Measurements from ENCODE around the gene ATP6V0D1.

ATP6V0D1 gene

DNA sequence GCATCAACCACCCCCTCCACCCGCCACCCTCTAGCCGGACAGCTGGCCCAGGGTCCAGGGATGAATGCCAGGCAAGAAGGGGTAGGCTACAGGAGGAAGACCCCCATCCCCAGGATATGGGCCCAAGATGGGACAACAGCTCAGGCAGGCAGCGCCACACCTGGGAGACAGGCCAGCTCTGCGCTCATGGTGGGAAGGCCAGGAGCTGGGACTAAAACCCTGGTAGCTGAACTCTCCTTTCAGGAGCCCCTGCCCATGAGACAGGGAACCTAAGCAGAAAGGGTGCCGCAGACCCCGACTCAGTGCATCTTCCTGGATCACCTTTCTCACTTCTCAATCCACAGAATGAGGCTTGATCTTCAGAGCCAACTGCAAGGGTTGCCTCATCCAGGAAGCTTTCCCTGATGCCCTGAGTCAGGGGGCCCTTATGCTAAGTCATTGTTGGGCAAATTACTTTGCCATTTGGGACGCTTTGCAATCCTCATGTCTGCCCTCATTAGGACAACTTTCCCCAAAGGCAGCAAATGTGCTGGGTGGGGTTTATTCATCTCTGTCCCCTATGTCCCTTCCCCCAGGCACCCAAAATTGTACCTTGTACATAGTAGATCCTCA is 73.7 kb downstream of the ATP6V0D1 start:
- DNase-seq (ENCODE audit: low read depth), result no peak

- DNase-seq (ENCODE audit: low read depth), result no peak
Observed at GRCh38 chr16:67406111-67406971, 74.6 kb downstream of the ATP6V0D1 start.

GRCh38 chr16:67405336-67405735 is 75.6 kb downstream of the ATP6V0D1 start:
- no peak for DNase-seq (ENCODE audit: low read depth)

GRCh38 chr16:67404740-67405226 is 76.2 kb downstream of the ATP6V0D1 start:
- DNase-seq (ENCODE audit: low read depth), result no peak

GRCh38 chr16:67403976-67404555 is 76.9 kb downstream of the ATP6V0D1 start:
- no peak for DNase-seq (ENCODE audit: low read depth)

GRCh38 chr16:67400901-67401300 is 80.1 kb downstream of the ATP6V0D1 start:
- no peak for DNase-seq (ENCODE audit: low read depth)

- DNase-seq (ENCODE audit: low read depth), result no peak
Observed at GRCh38 chr16:67399749-67400704, 80.9 kb downstream of the ATP6V0D1 start.

- no peak for DNase-seq (ENCODE audit: low read depth)
Observed at GRCh38 chr16:67399218-67399733, 81.7 kb downstream of the ATP6V0D1 start.

DNA sequence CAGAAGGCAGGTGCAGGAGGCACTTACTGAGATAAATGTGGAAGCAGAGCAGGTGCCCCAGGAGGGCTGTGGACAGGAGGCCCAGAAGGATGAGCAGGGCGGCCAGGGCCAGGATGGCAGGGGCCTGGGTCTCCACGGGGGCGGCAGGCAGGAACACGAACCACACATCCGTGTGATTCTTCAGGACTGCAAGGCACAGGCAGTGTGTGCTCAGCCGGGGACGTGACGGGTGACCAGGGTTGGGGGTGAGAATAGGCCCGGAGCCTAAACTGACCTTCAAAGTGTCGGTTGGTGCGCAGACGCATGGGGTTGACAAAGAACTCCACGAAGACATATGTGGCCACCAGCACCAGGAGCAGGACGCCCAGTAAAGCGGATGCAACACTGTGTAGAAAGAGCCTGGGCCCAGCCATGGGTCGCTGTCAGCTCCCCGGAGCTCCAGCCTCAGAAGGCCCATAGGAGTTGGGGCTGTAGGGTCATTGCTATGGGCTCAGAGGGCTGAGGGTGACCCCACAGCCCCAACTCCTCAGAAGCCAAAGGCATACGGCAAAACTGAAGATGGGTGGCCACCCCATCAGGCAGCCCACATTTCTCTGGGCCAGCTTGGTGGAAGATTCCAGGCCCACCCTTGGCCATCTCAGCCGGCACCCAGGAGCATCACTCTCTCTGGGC is 82.3 kb downstream of the ATP6V0D1 start:
- no peak for DNase-seq (ENCODE audit: low read depth)

- no peak for DNase-seq (ENCODE audit: low read depth)
Observed at GRCh38 chr16:67397812-67398545, 83.0 kb downstream of the ATP6V0D1 start.

DNA sequence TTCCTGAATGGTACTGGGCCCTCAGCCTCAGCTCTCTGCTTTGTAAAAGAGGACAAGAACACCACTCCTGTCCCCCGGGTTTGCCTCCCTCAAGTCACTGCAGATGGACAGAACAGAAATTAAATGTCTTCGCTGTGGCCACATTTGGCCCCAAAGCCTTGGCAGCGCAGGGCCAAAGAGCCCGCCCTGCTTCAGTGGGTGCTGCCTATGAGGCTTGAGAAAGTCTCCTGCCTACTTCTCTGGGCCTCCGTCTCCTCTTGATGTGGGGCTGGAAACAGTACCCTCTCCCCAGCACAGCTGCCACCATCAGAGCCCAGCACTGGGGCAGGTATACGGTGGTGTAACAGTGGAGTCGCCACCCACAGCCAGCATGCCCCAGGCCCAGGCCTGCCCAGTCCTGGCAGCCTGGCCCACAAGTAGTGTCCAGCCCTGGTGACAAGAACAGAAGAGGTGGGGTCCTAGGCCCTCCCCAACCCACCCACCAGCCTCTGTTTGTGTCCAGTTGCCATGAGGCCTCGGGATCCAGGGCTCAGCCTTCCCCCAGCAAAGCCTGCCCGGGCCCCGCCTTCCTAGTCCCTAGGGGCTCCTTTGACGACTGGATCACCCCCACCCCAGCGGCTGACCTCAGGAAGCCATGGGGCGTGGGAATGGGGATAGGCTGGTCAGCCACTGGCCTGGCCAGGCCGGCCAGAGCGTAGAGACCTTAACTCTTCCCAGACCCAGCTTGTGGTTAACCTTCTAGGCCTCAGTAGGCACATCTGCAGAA is 83.7 kb downstream of the ATP6V0D1 start:
- DNase-seq (ENCODE audit: low read depth), result no peak

- no peak for DNase-seq (ENCODE audit: low read depth)
Observed at GRCh38 chr16:67396159-67397035, 84.6 kb downstream of the ATP6V0D1 start.

DNA sequence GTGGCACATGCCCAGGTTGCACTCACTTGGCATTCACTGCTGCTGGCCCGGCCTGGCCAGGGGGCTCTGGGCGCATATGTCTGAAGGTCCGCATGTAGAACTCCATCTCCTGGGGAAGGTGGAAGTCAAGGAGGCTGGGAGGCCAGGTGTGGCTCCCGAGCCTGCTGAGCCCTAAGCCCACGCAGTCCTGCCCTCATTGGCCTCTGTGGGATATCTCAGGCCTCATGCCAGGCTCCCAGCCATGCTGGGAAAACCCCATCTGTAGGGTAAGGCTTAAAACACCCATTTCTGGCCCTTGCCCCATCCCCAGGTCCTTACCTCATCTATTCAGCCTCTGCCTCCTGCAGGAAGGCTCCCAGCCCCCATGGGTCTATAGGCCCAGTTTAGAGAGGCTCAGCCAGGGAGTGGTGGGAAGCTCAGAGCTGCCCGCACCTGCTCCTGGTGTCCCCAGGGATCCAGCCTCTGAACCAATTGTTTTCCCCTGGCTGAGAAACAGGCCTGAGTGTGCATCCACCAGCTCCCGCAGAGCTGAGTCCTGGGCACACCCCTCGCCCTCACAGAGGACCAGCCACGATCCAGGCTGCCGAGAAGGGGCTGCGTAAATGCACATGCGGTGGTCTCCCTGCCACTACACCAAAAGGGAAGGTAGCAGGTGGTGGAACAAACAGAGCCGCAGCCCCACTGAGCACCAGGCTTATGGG is 85.3 kb downstream of the ATP6V0D1 start:
- no peak for DNase-seq (ENCODE audit: low read depth)

- DNase-seq (ENCODE audit: low read depth), result no peak
Observed at GRCh38 chr16:67395105-67395457, 85.9 kb downstream of the ATP6V0D1 start.

- no peak for DNase-seq (ENCODE audit: low read depth)
Observed at GRCh38 chr16:67394155-67395104, 86.5 kb downstream of the ATP6V0D1 start.

GRCh38 chr16:67393788-67394154 is 87.2 kb downstream of the ATP6V0D1 start:
- no peak for DNase-seq (ENCODE audit: low read depth)
